Sigmoid colon (tissue), 4 donors: ENCODE results near the gene CCDC102B.
A peak's percentile ranks its signal among the peaks of the same experiment; 100 is the strongest.

Experiments
- CTCF ChIP-seq, 4 experiments: fragments of 450-650 bp in 3 of 4; fragments of 200-600 bp in 1 of 4; IDR thresholded peaks; one replicate each; pipeline ENCODE4 v1.5.1; 2016 to 2019; ENCODE audit warnings: antibody characterized with exemption in 4 of 4, mild to moderate bottlenecking in 3 of 4, moderate library complexity in 2 of 4
- EP300 ChIP-seq, 4 donors: sonication (generic); formaldehyde crosslinking; IDR thresholded peaks; one replicate each; pipeline ENCODE4 v1.6.1; 2017; ENCODE audit warnings: antibody characterized with exemption in 4 of 4
- POLR2A ChIP-seq, 2 donors: fragments of 450-650 bp; IDR thresholded peaks; one replicate each; pipeline ENCODE4 v1.6.1; 2016; ENCODE audit warnings: antibody characterized with exemption in 2 of 2, mild to moderate bottlenecking in 2 of 2, moderate library complexity in 2 of 2
- POLR2AphosphoS5 ChIP-seq, 4 donors: sonication (generic); formaldehyde crosslinking; IDR thresholded peaks; one replicate each; pipeline ENCODE4 v1.6.1; 2017; ENCODE audit warnings: antibody characterized with exemption in 4 of 4

GRCh38 chr18:68796936-68797690 lies 767 bp upstream of the CCDC102B start:
- no peak for TF ChIP-seq POLR2A (IDR thresholded peaks at IDR 0.05)
- no peak for TF ChIP-seq CTCF (IDR thresholded peaks at IDR 0.05)
- peak in 2 of 4 donors; percentile 15 to 29 for TF ChIP-seq POLR2AphosphoS5 (IDR thresholded peaks at IDR 0.05)
- TF ChIP-seq EP300 (IDR thresholded peaks at IDR 0.05) = no peak
